Bladder microvascular endothelial cell (primary cell): ENCODE data around the gene MAL. TPM values are rescaled to one million over a fixed set of nuclear protein-coding genes. Genes with fewer than 3 reads are reported as not detected.

Experiments
- total RNA-seq: library from RNA; depleted of rRNA; stranded (reverse); fragments of >200 nt; gene quantifications from 2 replicates; pipeline ENCODE4 v1.2.3, GENCODE V29; 2014

MAL gene
- total RNA-seq: not detected in 2 replicates

GRCh38 chr2:95025406-95026319, at the start of gene MAL:
MAL (plus strand) TSS chr2:95025708; CDS start chr2:95025793, 85 bp downstream.

Other genes starting within 250 kb of the MAL start
- gene TEKT4, start 154.3 kb upstream of the MAL start, total RNA-seq: not detected in 2 replicates
- 48.9 and 63.8 TPM in 2 replicates for gene MRPS5, start 96.1 kb downstream of the MAL start, total RNA-seq
- 6.3 and 11.2 TPM in 2 replicates for gene ZNF514, start 134.1 kb downstream of the MAL start, total RNA-seq
- gene ZNF2, start 140.1 kb downstream of the MAL start, total RNA-seq: 6.0 and 9.5 TPM in 2 replicates
- gene ZNF892, start 181.8 kb downstream of the MAL start, total RNA-seq: 3.6 and 7.7 TPM in 2 replicates
- 0.44 TPM in 1 of 2 replicates, not detected in the other for gene PROM2, start 248.7 kb downstream of the MAL start, total RNA-seq